Astrocyte of the cerebellum (primary cell): ENCODE measurements around the gene FAM3B.

ENCODE experiments used
- DNase-seq: peaks from one replicate; pipeline ENCODE4 v3.0.0-alpha.2; 2011; ENCODE audit warnings: low read depth
- H3K4me3 ChIP-seq: 2 replicates; pipeline ENCODE4 v1.5.1; 2011; ENCODE audit warnings: mild to moderate bottlenecking, low read depth, low read length, moderate library complexity
- CTCF ChIP-seq: IDR thresholded peaks from 2 replicates; pipeline ENCODE4 v1.5.1; 2012; ENCODE audit warnings: low read length, low read depth, moderate library complexity, mild to moderate bottlenecking; ENCODE audit errors: missing control alignments
- in situ Hi-C: cut with HindIII; loops from 2 replicates; pipeline ENCODE4 v1.10.0; 2017; ENCODE audit warnings: low sequenced_read_pairs

The FAM3B gene

GRCh38 chr21:41316200-41317062, at the start of gene FAM3B:
Gene FAM3B (plus strand): TSS chr21:41316801. CDS start chr21:41316880, 79 bp downstream.
- no peak for TF ChIP-seq CTCF
- H3K4me3 ChIP-seq, result peak within 1 kb of the TSS; percentile 24
- DNase-seq, result no peak
- in situ Hi-C loops, result no loop called here

GRCh38 chr21:41267346-41267745, 49.3 kb upstream of the FAM3B start:
- in situ Hi-C loops, result no loop called here
- no peak for TF ChIP-seq CTCF
- H3K4me3 ChIP-seq, result no peak overlapping the region
- no peak for DNase-seq

- no peak for TF ChIP-seq CTCF
- DNase-seq, result no peak
- in situ Hi-C loops, result no loop called here
- no peak overlapping the region for H3K4me3 ChIP-seq
These were observed 47.1 kb upstream of the FAM3B start for GRCh38 chr21:41269535-41269934.

GRCh38 chr21:41277196-41277595, 39.4 kb upstream of the FAM3B start:
- H3K4me3 ChIP-seq, result no peak overlapping the region
- no peak for DNase-seq
- no peak for TF ChIP-seq CTCF
- in situ Hi-C loops, result loop anchor here (25.0 kb wide), 1 partner anchor 510 kb away; no protein-coding TSS in a partner anchor

GRCh38 chr21:41277846-41278245, 38.8 kb upstream of the FAM3B start:
- TF ChIP-seq CTCF, result no peak
- in situ Hi-C loops, result loop anchor here (25.0 kb wide), 1 partner anchor 509 kb away; no protein-coding TSS in a partner anchor
- no peak overlapping the region for H3K4me3 ChIP-seq
- no peak for DNase-seq

- no peak for TF ChIP-seq CTCF
- DNase-seq, result no peak
- no peak overlapping the region for H3K4me3 ChIP-seq
- in situ Hi-C loops, result loop anchor here (10.0 to 25.0 kb wide), 2 partner anchors 164 to 507 kb away; no protein-coding TSS in a partner anchor
These were observed 36.3 kb upstream of the FAM3B start for GRCh38 chr21:41280115-41280919.
